ENCODE data around the gene FBXL4. TPM values are rescaled to one million over a fixed set of nuclear protein-coding genes. Genes with fewer than 3 reads are reported as not detected.

FBXL4 gene
- total RNA-seq, 3 donors from 2014 or later, result 13.2 to 23.8 (median 22.5) TPM

DNA sequence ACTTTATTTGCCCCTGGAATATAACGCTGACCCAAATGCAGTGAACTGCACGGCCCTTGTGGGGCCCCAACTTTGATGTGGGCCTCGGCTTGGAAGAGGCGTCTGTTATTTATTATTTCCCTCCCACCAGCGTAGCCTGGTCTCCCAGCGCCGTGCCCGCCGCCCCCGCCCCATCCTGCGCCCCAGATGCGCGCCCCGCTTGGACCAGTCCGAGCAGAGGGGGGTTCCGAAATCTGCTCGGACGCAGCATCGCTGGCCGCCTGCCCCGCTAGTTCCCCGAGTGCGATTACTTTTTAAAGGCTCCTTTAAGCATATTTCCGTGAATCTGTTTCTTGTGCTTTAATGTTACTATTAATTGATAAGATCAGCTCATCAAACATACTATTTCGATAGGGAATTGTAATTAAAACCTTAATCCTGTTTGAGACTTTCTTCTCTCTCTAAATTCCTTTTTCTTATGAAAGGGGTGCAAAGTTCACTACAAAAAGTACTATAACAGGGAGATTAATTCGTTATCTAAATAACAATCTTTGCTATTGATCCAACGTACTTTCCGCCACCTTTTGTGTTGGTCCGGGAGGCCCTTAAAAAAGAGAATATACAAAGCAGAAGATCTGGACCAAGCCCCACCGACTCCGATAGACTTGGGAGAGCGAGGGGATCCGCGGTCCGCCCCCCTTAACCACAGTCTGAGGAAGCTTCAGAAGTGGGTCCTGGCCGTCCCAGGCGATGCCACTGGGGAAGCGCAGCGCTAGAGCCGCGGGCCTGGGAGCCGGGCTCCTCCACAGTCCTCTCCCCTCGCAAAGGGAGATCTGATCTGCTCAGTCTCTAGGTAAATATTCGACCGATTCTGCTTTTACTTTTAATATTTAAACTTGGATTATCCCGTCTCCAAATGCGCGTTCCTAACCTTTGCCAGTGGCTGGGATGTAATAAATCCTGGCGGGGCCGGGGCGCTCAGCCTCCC, 103.2 kb downstream of the FBXL4 start:
- no peaks in the 10 kb centered on the region for H3K9me3 ChIP-seq
- H3K4me1 ChIP-seq (ENCODE audit: low read depth), result peaks cover 14% of the 10 kb centered on the region
- no peak overlapping the region for H3K4me3 ChIP-seq
- TF ChIP-seq, protein P1, sequence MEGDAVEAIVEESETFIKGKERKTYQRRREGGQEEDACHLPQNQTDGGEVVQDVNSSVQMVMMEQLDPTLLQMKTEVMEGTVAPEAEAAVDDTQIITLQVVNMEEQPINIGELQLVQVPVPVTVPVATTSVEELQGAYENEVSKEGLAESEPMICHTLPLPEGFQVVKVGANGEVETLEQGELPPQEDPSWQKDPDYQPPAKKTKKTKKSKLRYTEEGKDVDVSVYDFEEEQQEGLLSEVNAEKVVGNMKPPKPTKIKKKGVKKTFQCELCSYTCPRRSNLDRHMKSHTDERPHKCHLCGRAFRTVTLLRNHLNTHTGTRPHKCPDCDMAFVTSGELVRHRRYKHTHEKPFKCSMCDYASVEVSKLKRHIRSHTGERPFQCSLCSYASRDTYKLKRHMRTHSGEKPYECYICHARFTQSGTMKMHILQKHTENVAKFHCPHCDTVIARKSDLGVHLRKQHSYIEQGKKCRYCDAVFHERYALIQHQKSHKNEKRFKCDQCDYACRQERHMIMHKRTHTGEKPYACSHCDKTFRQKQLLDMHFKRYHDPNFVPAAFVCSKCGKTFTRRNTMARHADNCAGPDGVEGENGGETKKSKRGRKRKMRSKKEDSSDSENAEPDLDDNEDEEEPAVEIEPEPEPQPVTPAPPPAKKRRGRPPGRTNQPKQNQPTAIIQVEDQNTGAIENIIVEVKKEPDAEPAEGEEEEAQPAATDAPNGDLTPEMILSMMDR (IDR thresholded peaks at IDR 0.05), result no peak
- ATAC-seq (no peak), DNase-seq (no peak)
- intact Hi-C loops (cut with DNase I, micrococcal nuclease), result no loop called here
- no peaks in the 10 kb centered on the region for H3K36me3 ChIP-seq (ENCODE audit: low read depth)

DNA sequence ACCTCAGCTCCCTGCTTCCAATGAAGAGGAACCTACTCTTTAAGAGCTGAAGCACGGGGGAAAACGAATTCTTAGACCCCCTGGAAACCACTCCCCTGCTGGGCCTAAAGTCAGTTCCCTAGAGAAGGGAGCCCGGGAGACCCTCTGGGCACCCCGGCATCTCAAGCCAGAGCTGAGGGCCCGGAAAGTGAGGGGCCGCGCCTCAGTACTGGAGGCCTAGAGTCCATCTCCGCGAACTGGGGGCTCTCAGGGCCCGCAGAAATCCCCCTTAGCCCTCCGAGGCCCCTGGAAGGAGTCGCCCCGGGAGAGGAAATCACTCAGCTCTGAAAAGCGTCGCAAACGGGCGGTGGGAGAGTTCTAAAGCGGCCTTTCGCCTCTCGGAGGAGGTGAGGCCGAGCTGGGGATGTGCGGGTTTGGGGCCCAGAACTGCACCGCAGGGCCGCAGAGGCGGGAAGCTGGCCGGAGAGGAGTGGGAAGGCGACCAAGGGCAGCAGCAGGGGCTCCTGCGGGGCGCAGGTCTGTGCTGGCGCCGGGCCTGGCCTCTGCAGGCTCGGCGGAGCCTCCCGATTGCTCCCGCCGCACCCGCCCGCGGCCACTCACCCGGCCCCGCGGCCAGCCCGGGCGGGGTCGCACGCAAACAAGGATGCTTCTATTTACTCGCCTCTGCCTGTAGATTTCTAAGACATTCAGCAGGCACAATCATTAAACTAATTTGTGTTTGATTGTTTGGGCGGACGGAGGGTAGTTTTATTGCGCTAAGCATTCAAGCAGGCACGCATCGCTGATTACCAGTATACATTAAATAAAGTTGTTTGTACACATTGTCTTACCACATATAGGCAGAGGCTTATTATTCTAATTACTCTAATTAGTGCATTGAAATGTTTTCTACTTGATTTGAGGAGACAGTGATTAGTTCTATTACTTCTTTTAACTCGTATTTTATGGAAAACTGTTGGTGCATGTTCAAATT, 104.2 kb downstream of the FBXL4 start:
- TF ChIP-seq, protein P1 (IDR thresholded peaks at IDR 0.05), result no peak
- ATAC-seq (no peak), DNase-seq (peak in 1 of 3 donors; percentile 27)
- H3K4me1 ChIP-seq (ENCODE audit: low read depth), result peaks cover 14% of the 10 kb centered on the region
- H3K4me3 ChIP-seq, result no peak overlapping the region
- H3K9me3 ChIP-seq, result no peaks in the 10 kb centered on the region
- intact Hi-C loops (cut with DNase I, micrococcal nuclease), result no loop called here
- H3K36me3 ChIP-seq (ENCODE audit: low read depth), result no peaks in the 10 kb centered on the region

- DNase-seq (peak in 1 of 3 donors; percentile 35), ATAC-seq (no peak)
- TF ChIP-seq, protein P1 (IDR thresholded peaks at IDR 0.05), result no peak
- no peaks in the 10 kb centered on the region for H3K36me3 ChIP-seq (ENCODE audit: low read depth)
- peaks cover 7% of the 10 kb centered on the region for H3K4me1 ChIP-seq (ENCODE audit: low read depth)
- H3K4me3 ChIP-seq, result no peak overlapping the region
- intact Hi-C loops (cut with DNase I, micrococcal nuclease), result no loop called here
- H3K9me3 ChIP-seq, result no peaks in the 10 kb centered on the region
These were observed 105.2 kb downstream of the FBXL4 start for GRCh38 chr6:98842342-98843180.

GRCh38 chr6:98841621-98842341, 106.0 kb downstream of the FBXL4 start:
- Histone ChIP-seq H3K9me3 (no peaks in the 10 kb centered on the region), H3K36me3 (ENCODE audit: low read depth) (no peaks in the 10 kb centered on the region), H3K4me3 (no peak overlapping the region), H3K4me1 (ENCODE audit: low read depth) (peaks cover 6% of the 10 kb centered on the region)
- intact Hi-C loops (cut with DNase I, micrococcal nuclease), result no loop called here
- DNase-seq, result no peak
- TF ChIP-seq, protein P1 (IDR thresholded peaks at IDR 0.05), result no peak
- no peak for ATAC-seq
